RWPE2 (cell line): ENCODE data around the gene SREBF2.
A peak's percentile ranks its signal among the peaks of the same experiment; 100 is the strongest.

Source experiments
- ATAC-seq: fragments of 200-7000 bp; cut with Tn5 transposase; 3 replicates; pipeline ENCODE4 v1.9.1; 2021; ENCODE audit warnings: low read depth
- DNase-seq: peaks from one replicate; pipeline ENCODE4 v3.0.0-alpha.2; 2020; ENCODE audit warnings: low spot score
- H3K27ac ChIP-seq: fragments of 450-650 bp; 2 replicates; pipeline ENCODE4 v1.5.1; 2017; ENCODE audit warnings: mild to moderate bottlenecking; ENCODE audit not compliant: poor library complexity, severe bottlenecking
- H3K27me3 ChIP-seq: fragments of 250-450 bp; sonication (Bioruptor Pico); 2 replicates; pipeline ENCODE4 v1.5.1; 2021; ENCODE audit warnings: mild to moderate bottlenecking, moderate library complexity; ENCODE audit not compliant: insufficient read depth, poor library complexity, severe bottlenecking
- H3K36me3 ChIP-seq: fragments of 250-450 bp; sonication (Bioruptor Pico); 2 replicates; pipeline ENCODE4 v1.5.1; 2020; ENCODE audit warnings: low read depth, mild to moderate bottlenecking, moderate library complexity
- H3K4me1 ChIP-seq: fragments of 250-450 bp; sonication (Bioruptor Pico); 2 replicates; pipeline ENCODE4 v1.5.1; 2021; ENCODE audit warnings: mild to moderate bottlenecking, moderate library complexity; ENCODE audit not compliant: insufficient read depth, poor library complexity, severe bottlenecking
- H3K4me3 ChIP-seq: fragments of 250-450 bp; sonication (Bioruptor Pico); 2 replicates; pipeline ENCODE4 v1.5.1; 2021; ENCODE audit warnings: mild to moderate bottlenecking, moderate library complexity; ENCODE audit not compliant: severe bottlenecking
- H3K9me3 ChIP-seq: fragments of 250-450 bp; sonication (Bioruptor Pico); 2 replicates; pipeline ENCODE4 v1.5.1; 2021; ENCODE audit warnings: mild to moderate bottlenecking, moderate library complexity; ENCODE audit not compliant: severe bottlenecking
- TF ChIP-seq, protein P1 (sequence below): fragments of 450-650 bp; IDR thresholded peaks from one replicate; pipeline ENCODE4 v1.5.1; 2017; ENCODE audit warnings: mild to moderate bottlenecking, moderate library complexity; ENCODE audit not compliant: poor library complexity, severe bottlenecking

Gene SREBF2

DNA sequence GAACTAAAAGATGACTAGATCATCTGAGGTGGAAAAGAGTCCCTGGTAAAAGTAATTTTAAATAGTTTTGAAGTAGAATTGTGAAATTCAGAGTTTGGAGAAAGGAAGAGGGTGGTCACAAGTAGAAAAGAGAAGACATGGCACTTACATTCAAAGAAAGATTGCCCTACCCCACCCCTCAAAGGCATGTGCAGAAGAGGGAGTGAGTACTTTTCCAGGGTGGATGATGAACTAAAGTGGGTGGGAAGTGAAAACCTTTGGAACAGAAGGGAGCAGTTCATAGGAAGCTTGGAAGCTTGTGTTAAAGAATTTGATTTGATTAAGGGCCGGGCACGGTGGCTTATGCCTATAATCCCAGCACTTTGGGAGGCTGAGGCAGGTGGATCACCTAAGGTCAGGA lies 23.6 kb downstream of the SREBF2 start:
- Histone ChIP-seq H3K27ac (peak overlapping the region; percentile 84), H3K27me3 (no peaks in the 10 kb centered on the region), H3K4me3 (no peak overlapping the region), H3K36me3 (peaks cover 24% of the 10 kb centered on the region), H3K4me1 (peaks cover 50% of the 10 kb centered on the region), H3K9me3 (no peaks in the 10 kb centered on the region)
- ATAC-seq (no peak), DNase-seq (no peak)
- TF ChIP-seq, protein P1, sequence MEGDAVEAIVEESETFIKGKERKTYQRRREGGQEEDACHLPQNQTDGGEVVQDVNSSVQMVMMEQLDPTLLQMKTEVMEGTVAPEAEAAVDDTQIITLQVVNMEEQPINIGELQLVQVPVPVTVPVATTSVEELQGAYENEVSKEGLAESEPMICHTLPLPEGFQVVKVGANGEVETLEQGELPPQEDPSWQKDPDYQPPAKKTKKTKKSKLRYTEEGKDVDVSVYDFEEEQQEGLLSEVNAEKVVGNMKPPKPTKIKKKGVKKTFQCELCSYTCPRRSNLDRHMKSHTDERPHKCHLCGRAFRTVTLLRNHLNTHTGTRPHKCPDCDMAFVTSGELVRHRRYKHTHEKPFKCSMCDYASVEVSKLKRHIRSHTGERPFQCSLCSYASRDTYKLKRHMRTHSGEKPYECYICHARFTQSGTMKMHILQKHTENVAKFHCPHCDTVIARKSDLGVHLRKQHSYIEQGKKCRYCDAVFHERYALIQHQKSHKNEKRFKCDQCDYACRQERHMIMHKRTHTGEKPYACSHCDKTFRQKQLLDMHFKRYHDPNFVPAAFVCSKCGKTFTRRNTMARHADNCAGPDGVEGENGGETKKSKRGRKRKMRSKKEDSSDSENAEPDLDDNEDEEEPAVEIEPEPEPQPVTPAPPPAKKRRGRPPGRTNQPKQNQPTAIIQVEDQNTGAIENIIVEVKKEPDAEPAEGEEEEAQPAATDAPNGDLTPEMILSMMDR = no peak

DNA sequence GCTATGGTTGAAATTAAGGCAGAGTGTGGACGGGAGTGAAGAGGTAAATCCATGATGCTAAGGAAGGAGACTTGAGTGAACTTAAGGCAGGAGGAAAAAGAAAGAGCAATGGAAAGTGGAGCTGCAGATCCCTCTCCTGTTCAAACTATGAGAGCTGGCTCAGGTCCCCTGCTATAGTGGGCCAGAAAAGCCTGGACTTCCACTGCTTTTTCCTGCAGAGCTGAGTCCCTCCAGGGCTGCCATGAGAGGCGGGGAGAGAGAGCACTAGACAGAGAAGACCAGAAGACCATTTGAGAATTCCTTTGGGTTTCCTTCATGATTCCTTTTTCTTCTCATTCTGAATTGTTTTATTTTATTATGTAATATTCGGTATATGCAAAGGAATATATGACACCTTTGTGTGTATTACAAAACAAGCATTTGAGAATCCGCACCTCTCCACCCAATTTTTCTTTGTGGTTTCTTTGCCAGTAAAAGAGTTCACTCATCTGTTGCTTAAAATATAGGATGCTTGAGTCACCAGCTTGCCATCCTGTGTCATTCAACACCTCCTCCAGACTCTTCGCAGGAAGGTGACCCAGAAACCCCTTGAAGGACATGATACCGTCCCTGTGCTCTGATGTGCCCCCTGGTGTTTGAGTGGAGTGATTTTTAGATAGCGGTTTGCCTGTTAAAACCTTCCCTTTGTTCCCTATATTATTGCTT lies 24.4 kb downstream of the SREBF2 start:
- no peaks in the 10 kb centered on the region for H3K9me3 ChIP-seq
- peaks cover 58% of the 10 kb centered on the region for H3K4me1 ChIP-seq
- H3K4me3 ChIP-seq = no peak overlapping the region
- peak; percentile 63 for ATAC-seq
- no peak for DNase-seq
- H3K27me3 ChIP-seq = no peaks in the 10 kb centered on the region
- TF ChIP-seq, protein P1 = peak; percentile 77
- H3K27ac ChIP-seq = peak overlapping the region; percentile 84
- peaks cover 30% of the 10 kb centered on the region for H3K36me3 ChIP-seq

GRCh38 chr22:41857860-41858199 lies 24.9 kb downstream of the SREBF2 start:
- TF ChIP-seq, protein P1 = peak; percentile 52
- Histone ChIP-seq H3K27ac (peak overlapping the region; percentile 84), H3K4me3 (no peak overlapping the region), H3K27me3 (no peaks in the 10 kb centered on the region), H3K9me3 (no peaks in the 10 kb centered on the region), H3K36me3 (peaks cover 32% of the 10 kb centered on the region), H3K4me1 (peaks cover 61% of the 10 kb centered on the region)
- DNase-seq = no peak
- ATAC-seq = no peak

GRCh38 chr22:41862160-41862529 lies 29.2 kb downstream of the SREBF2 start:
- H3K36me3 ChIP-seq = peaks cover 64% of the 10 kb centered on the region
- ATAC-seq (no peak), DNase-seq (no peak)
- no peaks in the 10 kb centered on the region for H3K27me3 ChIP-seq
- peak overlapping the region; percentile 27 for H3K27ac ChIP-seq
- H3K4me3 ChIP-seq = no peak overlapping the region
- H3K9me3 ChIP-seq = no peaks in the 10 kb centered on the region
- peaks cover 46% of the 10 kb centered on the region for H3K4me1 ChIP-seq
- TF ChIP-seq, protein P1 = no peak

DNA sequence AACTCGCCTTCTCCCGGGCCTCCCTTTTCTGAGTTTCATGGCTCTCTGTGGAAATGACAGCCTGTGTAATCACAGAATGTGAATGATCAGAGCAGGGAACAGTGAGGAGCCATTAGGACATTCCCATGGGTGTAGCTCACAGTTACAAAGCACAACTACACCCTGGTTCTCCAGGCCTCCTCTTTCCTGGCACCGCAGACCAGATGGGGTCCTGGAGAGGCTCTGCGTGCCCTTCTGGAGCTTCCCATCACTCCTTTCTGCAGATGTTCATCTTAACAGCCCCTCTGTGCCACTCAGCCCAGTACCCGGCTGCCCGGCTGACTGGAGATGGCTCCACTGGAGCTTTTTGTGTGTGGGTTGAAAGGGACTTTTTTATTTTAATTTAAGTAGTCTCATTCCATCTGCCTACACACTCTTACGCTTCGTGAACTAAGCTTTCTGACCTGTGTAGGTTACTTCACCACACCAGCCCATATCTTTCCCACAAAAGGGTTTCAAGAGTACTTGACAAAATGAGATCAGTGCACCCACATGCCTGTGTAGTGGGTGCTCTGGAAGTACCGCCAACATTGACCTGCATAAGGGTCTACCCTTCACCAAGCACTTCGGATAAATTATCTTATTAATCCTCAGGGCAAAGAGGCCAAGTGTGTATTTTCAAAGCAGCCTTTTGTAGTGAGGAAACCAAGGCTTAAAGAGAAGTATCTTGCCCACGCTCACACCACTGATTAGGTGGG lies 29.8 kb downstream of the SREBF2 start:
- H3K36me3 ChIP-seq = peaks cover 64% of the 10 kb centered on the region
- TF ChIP-seq, protein P1 = no peak
- no peak for ATAC-seq
- no peak overlapping the region for H3K4me3 ChIP-seq
- no peaks in the 10 kb centered on the region for H3K27me3 ChIP-seq
- H3K4me1 ChIP-seq = peaks cover 41% of the 10 kb centered on the region
- peak overlapping the region; percentile 27 for H3K27ac ChIP-seq
- no peaks in the 10 kb centered on the region for H3K9me3 ChIP-seq
- no peak for DNase-seq
